Heart right ventricle (tissue), 16 donors: ENCODE data around the gene PRKCSH. TPM values are rescaled to one million over a fixed set of nuclear protein-coding genes. Genes with fewer than 3 reads are reported as not detected.
"Not testable (repeated sequence)": the region's sequence is repeated elsewhere in the genome, so short reads cannot be mapped to it uniquely, and the experiment has no call there.

ENCODE experiments used
- ATAC-seq, 8 donors: fragments of 200-7000 bp; cut with Tn5 transposase; one replicate each; pipeline ENCODE4 v1.9.1; 2020; ENCODE audit warnings: mild to moderate bottlenecking in 8 of 8, moderate library complexity in 8 of 8, moderate number of reproducible peaks in 1 of 8
- DNase-seq, 2 donors: peaks; one replicate each; pipeline ENCODE4 v3.0.0-alpha.2; 2020
- H3K27ac ChIP-seq, 10 donors: fragments of 200-600 bp; sonication (generic) in 2 of 10; one replicate each; pipeline versions ENCODE4 v1.5.0 to v1.8.0; 2020 to 2022; ENCODE audit warnings: mild to moderate bottlenecking in 3 of 10
- H3K27me3 ChIP-seq, 7 donors: fragments of 200-600 bp; one replicate each; pipeline ENCODE4 v1.8.0; 2021 to 2022; ENCODE audit warnings: mild to moderate bottlenecking in 2 of 7
- H3K36me3 ChIP-seq, 9 donors: fragments of 200-600 bp; sonication (generic) in 1 of 9; one replicate each; pipeline versions ENCODE4 v1.5.0 to v1.8.0; 2020 to 2022; ENCODE audit warnings: mild to moderate bottlenecking in 2 of 9
- H3K4me1 ChIP-seq, 9 donors: fragments of 200-600 bp; sonication (generic) in 1 of 9; one replicate each; pipeline versions ENCODE4 v1.5.0 to v1.8.0; 2020 to 2022; ENCODE audit warnings: mild to moderate bottlenecking in 4 of 9
- H3K4me3 ChIP-seq, 10 donors: fragments of 200-600 bp; sonication (generic) in 2 of 10; one replicate each; pipeline versions ENCODE4 v1.5.0 to v1.8.0; 2020 to 2022; ENCODE audit warnings: mild to moderate bottlenecking in 7 of 10, moderate library complexity in 2 of 10
- H3K9me3 ChIP-seq, 11 donors: fragments of 200-600 bp in 10 of 11; sonication (generic) in 2 of 11; one replicate each; pipeline versions ENCODE4 v1.5.0 to v1.8.0; 2013 to 2022; ENCODE audit warnings: mild to moderate bottlenecking in 2 of 11, control low read depth in 1 of 11, moderate library complexity in 1 of 11
- WGBS, 2 donors: extraction: QIAGEN DNeasy Blood & Tissue Kit; methylation state at CpG; one replicate each; pipeline ENCODE4 v1.1.7; 2013; ENCODE audit warnings: inconsistent platforms in 1 of 2; 5-methylcytosine and 5-hydroxymethylcytosine counted together
- intact Hi-C, 10 donors: fragments of 100-400 bp; cut with DNase I; formaldehyde crosslinking; loops; one replicate each; pipeline versions ENCODE4 v1.11.1 to v1.14.2; 2022
- polyA plus RNA-seq, 2 donors: library from polyadenylated mRNA; stranded (reverse); fragments of 200-250 nt; gene quantifications; one replicate each; pipeline ENCODE4 v1.2.3, GENCODE V29; 2013
- total RNA-seq, 10 donors: library from RNA; stranded (reverse); fragmentation: NEBNext Ultra II Directional in 3 of 10; extraction: Animal tissue kit (Norgen Biotek cat#: 25700) in 3 of 10; gene quantifications; one replicate each; pipeline versions ENCODE4 v1.2.1 to v1.2.4, GENCODE V29; 2021 to 2023
- TF ChIP-seq, protein P1 (sequence below), 9 donors: fragments of 200-600 bp; sonication (generic) in 2 of 9; IDR thresholded peaks; one replicate each; pipeline versions ENCODE4 v1.5.0 to v1.8.0; 2021 to 2022; ENCODE audit warnings: antibody characterized with exemption in 9 of 9, mild to moderate bottlenecking in 5 of 9, moderate library complexity in 1 of 9
- donor health status: Arrhythmogenic right ventricular cardiomyopathy.
- donor health status: ischemic (EF 13 %, LVEDD 7.1; RV severe dilation, severe dysfunction).
- donor health status: healthy with polysubstance abuse.
- donor health status: DM: no; HTN: yes; CAD: no.
- donor health status: DM: no; HTN: no; CAD: no.
- donor health status: ischemic (EF 25% LVEDD 6.9; RV normal size, moderate dysfunction).
- donor health status: ischemic (EF 25% LVEDD 5.7; RV mildly dilated, moderate dysfunction).
- donor health status: healthy.
- donor health status: DM: yes; HTN: yes; CAD: no.
- donor health status: Ischemic cardiomyopathy.
- donor health status: ischemic (EF 35%, LVEDD 5.7; RV mildly dilated, moderate dysfunction).
- donor health status: nonischemic (EF 11% LVEDD 7.7; RV severe dilation, severe dysfunction).
- donor health status: DM: yes; HTN: yes; CAD: no.
- donor health status: PGD.
- donor health status: ischemic (EF 29% LVEDD 5.4; RV normal size, mild dysfunction).
- donor health status: nonischemic (EF 23%, LVEDD 6.1; RV moderate dilation, normal function).

Gene PRKCSH
- total and polyA plus RNA-seq, 12 donors = 84.3 to 177 (median 116) TPM

DNA sequence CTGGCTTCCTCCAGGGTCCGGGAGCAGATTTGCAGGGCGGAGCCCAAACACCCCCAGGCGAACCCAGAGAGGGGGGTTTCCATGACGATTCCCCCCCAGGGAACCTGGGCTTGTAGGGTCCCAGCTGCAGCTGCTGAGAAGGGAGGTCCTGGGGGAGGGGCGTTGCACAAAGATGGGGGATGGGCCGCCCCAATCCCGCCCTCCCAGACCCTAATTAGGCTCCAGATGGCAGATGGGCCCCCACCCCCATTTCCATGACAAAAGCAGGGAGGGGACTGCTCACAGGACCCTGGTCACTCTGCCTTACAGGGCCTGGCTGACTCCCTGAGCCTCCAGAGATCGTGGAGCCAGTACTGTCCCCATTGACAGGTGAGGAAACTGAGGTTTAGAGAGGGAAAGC, 30.2 kb downstream of the PRKCSH start:
- Histone ChIP-seq H3K27ac (no peak overlapping the region), H3K4me3 (no peak overlapping the region), H3K9me3 (no peaks in the 10 kb centered on the region), H3K27me3 (peaks cover 0 to 5% (median 0%) of the 10 kb centered on the region in 7 donors), H3K36me3 (no peaks in the 10 kb centered on the region), H3K4me1 (no peaks in the 10 kb centered on the region)
- TF ChIP-seq, protein P1, sequence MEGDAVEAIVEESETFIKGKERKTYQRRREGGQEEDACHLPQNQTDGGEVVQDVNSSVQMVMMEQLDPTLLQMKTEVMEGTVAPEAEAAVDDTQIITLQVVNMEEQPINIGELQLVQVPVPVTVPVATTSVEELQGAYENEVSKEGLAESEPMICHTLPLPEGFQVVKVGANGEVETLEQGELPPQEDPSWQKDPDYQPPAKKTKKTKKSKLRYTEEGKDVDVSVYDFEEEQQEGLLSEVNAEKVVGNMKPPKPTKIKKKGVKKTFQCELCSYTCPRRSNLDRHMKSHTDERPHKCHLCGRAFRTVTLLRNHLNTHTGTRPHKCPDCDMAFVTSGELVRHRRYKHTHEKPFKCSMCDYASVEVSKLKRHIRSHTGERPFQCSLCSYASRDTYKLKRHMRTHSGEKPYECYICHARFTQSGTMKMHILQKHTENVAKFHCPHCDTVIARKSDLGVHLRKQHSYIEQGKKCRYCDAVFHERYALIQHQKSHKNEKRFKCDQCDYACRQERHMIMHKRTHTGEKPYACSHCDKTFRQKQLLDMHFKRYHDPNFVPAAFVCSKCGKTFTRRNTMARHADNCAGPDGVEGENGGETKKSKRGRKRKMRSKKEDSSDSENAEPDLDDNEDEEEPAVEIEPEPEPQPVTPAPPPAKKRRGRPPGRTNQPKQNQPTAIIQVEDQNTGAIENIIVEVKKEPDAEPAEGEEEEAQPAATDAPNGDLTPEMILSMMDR (IDR thresholded peaks at IDR 0.05) = no peak
- 40 to 42% methylated on average over 8 of the region's 8 CpGs for WGBS, 2 donors
- DNase-seq = no peak
- ATAC-seq = no peak
- intact Hi-C loops = no loop called here

DNA sequence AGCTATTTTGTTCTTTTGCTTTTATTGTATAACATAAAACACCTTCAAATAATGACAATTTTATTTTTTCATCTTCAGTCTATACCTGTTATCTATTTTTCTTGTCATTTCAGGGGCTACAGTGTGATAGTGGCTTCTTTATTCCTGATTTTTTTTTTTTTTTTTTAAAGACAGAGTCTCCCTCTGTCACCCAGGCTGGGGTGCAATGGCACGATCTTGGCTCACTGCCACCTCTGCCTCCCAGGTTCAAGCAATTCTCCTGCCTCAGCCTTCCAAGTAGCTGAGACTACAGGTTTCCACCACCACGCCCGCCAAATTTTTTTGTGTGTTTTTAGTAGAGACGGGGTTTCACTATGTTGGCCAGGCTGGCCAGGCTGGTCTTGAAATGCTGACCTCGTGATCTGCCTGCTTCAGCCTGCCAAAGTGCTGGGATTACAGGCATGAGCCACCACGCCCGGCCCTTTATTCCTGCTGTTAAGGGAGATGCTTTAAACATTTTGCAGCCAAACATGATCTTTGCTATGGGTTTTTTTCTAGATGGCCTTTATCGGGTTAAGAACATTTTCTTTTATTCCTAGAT, 32.9 kb downstream of the PRKCSH start:
- H3K4me1 ChIP-seq, H3K36me3 ChIP-seq, DNase-seq, H3K9me3 ChIP-seq, H3K27me3 ChIP-seq, H3K27ac ChIP-seq, intact Hi-C loops, ATAC-seq, H3K4me3 ChIP-seq: not testable (repeated sequence)
- 71 to 73% methylated on average over 8 of the region's 8 CpGs for WGBS, 2 donors

DNA sequence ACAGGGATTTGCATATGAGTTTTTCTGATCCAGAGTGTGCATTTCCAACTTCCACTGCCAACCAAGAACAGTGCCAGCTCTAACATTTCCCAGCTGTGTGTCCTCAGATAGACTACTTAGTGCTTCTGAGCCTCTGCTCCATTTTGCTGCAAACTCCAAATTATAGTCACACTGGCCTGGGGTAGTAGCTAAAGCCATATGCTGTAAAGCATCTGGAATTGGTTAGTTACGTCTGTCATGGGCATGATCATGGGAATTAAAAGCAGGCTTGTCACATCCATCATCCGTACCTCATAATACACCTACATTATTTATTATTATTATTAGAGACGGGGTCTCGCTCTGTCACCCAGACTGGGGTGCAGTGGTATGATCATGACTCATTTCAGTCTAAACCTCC, 38.3 kb downstream of the PRKCSH start:
- no peak for DNase-seq
- H3K27me3 ChIP-seq = peaks cover 0 to 12% (median 0%) of the 10 kb centered on the region in 7 donors
- no peak overlapping the region for H3K4me3 ChIP-seq
- ATAC-seq = no peak
- intact Hi-C loops = no loop called here
- 88 to 90% methylated on average over 4 of the region's 4 CpGs for WGBS, 2 donors
- no peak overlapping the region for H3K27ac ChIP-seq
- no peaks in the 10 kb centered on the region for H3K36me3 ChIP-seq
- no peaks in the 10 kb centered on the region for H3K9me3 ChIP-seq
- TF ChIP-seq, protein P1 (IDR thresholded peaks at IDR 0.05) = no peak
- H3K4me1 ChIP-seq = peaks cover 0 to under 1% (median 0%) of the 10 kb centered on the region in 9 donors

DNA sequence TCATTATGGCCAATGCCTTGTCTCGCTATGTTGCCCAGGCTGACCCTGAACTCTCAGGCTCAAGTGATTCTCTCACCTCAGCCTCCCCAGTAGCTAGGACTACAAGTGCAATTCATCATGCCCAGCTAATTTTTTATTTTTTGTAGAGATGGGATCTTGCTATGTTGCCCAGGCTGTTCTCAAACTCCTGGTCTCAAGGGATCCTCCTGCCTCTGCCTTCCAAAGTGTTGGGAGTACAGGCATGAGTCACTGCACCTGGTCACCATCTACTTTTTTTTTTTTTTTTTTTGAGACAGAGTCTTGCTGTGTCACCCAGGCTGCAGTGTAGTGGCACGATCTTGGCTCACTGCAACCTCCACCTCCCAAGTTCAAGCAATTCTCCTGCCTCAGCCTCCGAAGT, 39.9 kb downstream of the PRKCSH start:
- peaks cover 0 to 28% (median 13%) of the 10 kb centered on the region in 7 donors for H3K27me3 ChIP-seq
- 86 to 96% methylated on average over 3 of the region's 3 CpGs for WGBS, 2 donors
- intact Hi-C loops, H3K4me3 ChIP-seq, H3K27ac ChIP-seq, DNase-seq, H3K9me3 ChIP-seq, H3K36me3 ChIP-seq, ATAC-seq: not testable (repeated sequence)
- peaks cover 0 to 17% (median 11%) of the 10 kb centered on the region in 9 donors for H3K4me1 ChIP-seq

DNA sequence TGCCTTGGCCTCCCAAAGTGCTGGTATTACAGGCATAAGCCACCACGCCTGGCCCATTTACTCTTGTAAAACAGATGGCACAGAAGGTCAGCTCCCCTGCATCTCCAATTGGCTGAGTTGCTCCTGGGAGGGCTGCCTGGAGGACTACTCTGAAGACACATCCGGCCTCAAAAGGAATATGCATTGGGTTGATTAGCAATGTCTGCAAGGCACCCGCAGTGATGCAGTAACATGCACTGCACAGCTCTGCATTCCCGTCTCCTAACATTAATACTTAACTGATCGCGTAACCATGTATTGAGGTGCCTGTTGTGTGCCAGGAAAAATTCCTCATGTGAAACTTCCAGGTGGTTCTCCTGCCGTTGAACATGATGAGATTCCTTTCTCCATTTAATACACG, 40.4 kb downstream of the PRKCSH start:
- TF ChIP-seq, protein P1 (IDR thresholded peaks at IDR 0.05) = no peak
- ATAC-seq (no peak), DNase-seq (no peak)
- Histone ChIP-seq H3K27me3 (peaks cover 0 to 34% (median 19%) of the 10 kb centered on the region in 7 donors), H3K27ac (no peak overlapping the region), H3K9me3 (no peaks in the 10 kb centered on the region), H3K4me1 (peaks cover 0 to 20% (median 16%) of the 10 kb centered on the region in 9 donors), H3K36me3 (no peaks in the 10 kb centered on the region), H3K4me3 (no peak overlapping the region)
- WGBS, 2 donors = 80 to 82% methylated on average over 8 of the region's 8 CpGs
- intact Hi-C loops = no loop called here
